HG02798 (cell line): Measurements from ENCODE around the gene ACTA2.

ENCODE experiments used
- ATAC-seq: cut with Tn5 transposase; IDR thresholded peaks from one replicate; pipeline ENCODE4 v1.9.1; 2021; ENCODE audit warnings: mild to moderate bottlenecking; ENCODE audit not compliant: unreplicated experiment, poor library complexity

ACTA2 gene

GRCh38 chr10:88982366-88982765 is 29.8 kb upstream of the ACTA2 start:
- no peak for ATAC-seq

GRCh38 chr10:88981435-88981834 is 28.9 kb upstream of the ACTA2 start:
- ATAC-seq, result no peak

GRCh38 chr10:88980800-88981199 is 28.2 kb upstream of the ACTA2 start:
- no peak for ATAC-seq

DNA sequence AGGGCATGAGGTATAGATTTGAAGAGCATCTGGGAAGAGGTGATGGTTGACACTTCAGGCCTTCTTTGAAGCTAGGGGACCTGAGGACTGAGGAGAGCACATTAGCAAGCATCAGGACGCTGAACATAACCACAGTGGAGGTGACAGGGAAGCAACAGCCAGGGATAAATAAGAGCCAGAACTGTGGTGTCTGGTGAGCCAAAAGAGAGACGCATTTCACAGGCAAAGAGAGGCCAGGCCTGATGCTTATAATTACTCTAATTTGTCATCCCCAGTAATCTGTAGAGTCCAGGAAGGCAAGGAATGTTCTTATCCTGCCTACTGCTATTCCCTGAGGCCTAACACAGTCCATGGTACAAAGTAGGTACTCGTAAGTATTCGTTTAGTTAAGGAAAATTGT is 27.7 kb upstream of the ACTA2 start:
- no peak for ATAC-seq

DNA sequence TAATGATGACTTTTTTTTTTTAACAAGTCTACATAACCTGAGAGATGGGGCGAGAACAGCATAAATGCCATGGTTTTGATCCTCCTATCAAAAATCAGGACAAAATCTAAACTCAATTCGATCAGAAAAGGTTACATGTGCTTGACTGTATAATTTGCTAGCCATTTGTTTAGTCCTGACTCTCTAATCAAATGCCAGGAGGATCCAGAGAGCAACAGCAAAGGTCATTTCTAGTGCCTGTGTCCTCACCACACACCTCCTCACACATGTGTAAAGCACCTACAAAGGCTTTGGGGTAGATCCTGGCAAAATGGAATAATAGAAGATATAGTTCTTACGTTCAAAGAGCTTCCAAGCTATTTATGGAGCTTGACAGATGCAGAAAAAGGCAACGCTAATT is 27.0 kb upstream of the ACTA2 start:
- no peak for ATAC-seq

- ATAC-seq, result no peak
Measured at GRCh38 chr10:88979153-88979562, 26.6 kb upstream of the ACTA2 start.

DNA sequence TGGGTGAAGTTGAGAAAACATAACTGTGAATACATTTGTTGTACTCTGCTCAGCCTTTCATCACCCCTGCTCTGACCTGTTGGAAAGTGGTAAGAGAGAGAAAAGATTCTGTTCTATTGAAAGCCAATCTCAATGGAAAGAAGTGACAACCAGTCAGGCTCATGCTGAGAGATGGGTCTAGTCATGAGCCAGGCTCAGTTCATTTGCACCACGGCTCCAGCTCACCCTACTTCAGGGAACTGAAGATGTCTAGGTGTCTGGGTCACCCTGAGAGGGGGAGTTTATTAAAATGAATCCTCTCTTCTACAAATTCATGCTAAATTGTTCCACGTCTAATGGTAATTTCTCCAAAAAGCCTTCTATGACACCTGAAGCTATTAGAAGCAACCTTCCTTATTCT is 25.9 kb upstream of the ACTA2 start:
- ATAC-seq, result no peak

- ATAC-seq, result no peak
Measured at GRCh38 chr10:88975377-88975720, 22.8 kb upstream of the ACTA2 start.

GRCh38 chr10:88974446-88975376 is 22.1 kb upstream of the ACTA2 start:
- ATAC-seq, result no peak

- no peak for ATAC-seq
Measured at GRCh38 chr10:88974012-88974411, 21.4 kb upstream of the ACTA2 start.

DNA sequence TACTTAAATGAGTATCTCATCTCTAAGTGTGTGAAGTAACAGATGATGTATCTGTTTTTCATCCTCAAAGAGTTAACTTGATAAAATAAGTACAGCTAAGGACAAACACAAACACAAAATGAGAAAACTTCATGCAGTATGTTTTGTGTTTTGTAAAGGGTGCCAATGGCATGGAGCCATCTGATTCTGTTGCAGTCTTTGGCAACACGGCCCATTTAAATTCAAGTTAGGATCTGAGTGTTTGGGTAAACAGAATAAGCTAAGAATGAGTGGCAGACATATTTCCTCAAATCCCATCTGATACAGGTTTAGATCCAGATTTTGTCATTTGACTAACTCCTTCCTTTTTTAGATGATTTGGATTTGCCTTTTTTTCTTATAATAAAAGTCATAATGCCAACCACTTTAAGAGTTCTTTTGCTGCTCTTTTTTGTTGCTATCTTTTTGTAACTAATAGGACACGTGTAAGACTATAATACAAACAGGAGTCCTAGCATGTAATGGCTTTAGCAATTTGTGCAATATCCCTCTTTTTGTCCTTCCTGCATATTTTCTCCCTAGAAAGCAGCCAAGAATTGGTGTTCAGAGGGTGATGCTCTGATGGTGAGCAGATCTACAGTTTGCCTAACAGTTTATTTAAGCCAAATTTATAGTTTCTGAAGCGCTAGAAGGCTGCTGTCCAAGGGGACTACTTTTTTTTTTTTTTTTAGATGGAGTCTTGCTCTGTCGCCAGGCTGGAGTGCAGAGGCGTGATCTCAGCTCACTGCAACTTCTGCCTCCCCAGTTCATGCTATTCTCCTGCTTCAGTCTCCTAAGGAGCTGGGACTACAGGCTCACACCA is 18.9 kb upstream of the ACTA2 start:
- ATAC-seq, result no peak

GRCh38 chr10:88968391-88968790 is 15.8 kb upstream of the ACTA2 start:
- no peak for ATAC-seq

- ATAC-seq, result no peak
Measured at GRCh38 chr10:88966797-88967196, 14.2 kb upstream of the ACTA2 start.

GRCh38 chr10:88964869-88965415 is 12.4 kb upstream of the ACTA2 start:
- no peak for ATAC-seq

- no peak for ATAC-seq
Measured at GRCh38 chr10:88964360-88964759, 11.8 kb upstream of the ACTA2 start.

- no peak for ATAC-seq
Measured at GRCh38 chr10:88963318-88963717, 10.7 kb upstream of the ACTA2 start.

DNA sequence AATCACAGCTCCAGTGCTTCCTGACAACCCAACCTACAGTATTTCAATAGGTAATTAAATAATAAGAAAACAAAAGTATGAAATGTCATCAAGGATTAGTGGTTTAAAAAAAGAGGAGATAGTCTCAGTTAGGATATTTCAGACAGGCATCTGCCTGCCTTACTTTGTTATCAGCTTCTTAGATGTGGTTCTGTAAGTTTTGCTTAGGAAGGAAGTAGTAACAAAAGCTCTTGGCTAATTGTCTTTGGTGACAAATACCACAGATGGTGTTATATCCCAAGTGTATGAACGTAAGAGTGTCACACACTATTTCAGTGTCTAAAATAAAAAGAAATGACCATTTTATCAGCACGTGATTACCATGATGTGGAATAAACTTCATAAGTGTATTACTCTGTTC is 9.8 kb upstream of the ACTA2 start:
- ATAC-seq, result no peak

DNA sequence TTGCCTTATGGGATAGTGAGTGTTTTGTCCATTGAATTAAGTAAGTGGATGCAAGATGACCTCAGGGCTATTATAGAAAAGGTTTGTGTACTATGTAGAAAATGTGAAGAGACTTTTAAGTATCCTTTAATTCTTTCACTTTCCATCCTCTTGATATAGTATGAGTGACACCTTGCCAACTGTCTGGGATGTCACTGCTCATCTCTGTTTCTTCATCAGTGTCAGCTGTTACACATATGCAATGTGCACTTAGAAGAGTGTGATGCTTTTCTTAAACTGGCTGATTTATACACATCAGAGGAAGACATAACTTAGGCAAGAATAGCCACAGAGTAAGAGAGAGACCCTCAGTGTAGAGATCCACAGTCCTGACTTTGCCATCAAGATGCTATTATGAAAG is 8.7 kb upstream of the ACTA2 start:
- ATAC-seq, result no peak

GRCh38 chr10:88960802-88961201 is 8.2 kb upstream of the ACTA2 start:
- no peak for ATAC-seq

GRCh38 chr10:88958721-88959120 is 6.1 kb upstream of the ACTA2 start:
- ATAC-seq, result no peak

DNA sequence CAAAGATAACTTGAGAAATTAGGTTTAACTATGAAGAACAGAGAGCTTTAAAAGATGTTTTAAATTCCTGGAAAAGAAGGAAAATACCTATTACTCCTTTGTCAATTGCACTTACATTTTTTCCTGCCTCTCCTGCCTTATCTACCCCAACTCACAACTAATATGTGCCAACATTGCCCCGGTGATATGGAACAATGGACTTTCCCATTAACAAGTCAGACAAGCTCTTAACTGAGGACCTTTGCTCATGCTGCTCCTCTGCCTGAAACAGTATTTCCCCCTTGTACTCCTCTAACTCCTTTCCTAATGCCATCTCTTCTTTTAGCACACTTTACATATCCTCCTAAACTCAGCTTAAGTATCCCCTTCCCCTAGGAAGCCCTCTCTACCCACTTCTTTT is 4.8 kb upstream of the ACTA2 start:
- ATAC-seq, result no peak
